Subcutaneous adipose tissue (tissue), 4 donors: ENCODE measurements around the gene PMVK. TPM values are rescaled to one million over a fixed set of nuclear protein-coding genes. Genes with fewer than 3 reads are reported as not detected.

Source experiments
- small RNA-seq: library from RNA; depleted of rRNA; stranded (forward); fragments of <200 nt; gene quantifications from one replicate; pipeline ENCODE3, GENCODE V24; 2016
- total RNA-seq, 4 donors: library from RNA; depleted of rRNA; stranded (reverse); fragments of >200 nt; gene quantifications; one replicate each; pipeline ENCODE4 v1.1.0, GENCODE V29; 2016
- TF ChIP-seq, protein P1 (sequence below): fragments of 450-650 bp; IDR thresholded peaks from one replicate; pipeline ENCODE4 v1.5.1; 2016; ENCODE audit warnings: low read depth, mild to moderate bottlenecking, control low read depth, antibody characterized with exemption, moderate library complexity

PMVK gene
- total RNA-seq, 4 donors from 2014 or later = 11.6 to 22.4 (median 14.4) TPM

- TF ChIP-seq, protein P1, sequence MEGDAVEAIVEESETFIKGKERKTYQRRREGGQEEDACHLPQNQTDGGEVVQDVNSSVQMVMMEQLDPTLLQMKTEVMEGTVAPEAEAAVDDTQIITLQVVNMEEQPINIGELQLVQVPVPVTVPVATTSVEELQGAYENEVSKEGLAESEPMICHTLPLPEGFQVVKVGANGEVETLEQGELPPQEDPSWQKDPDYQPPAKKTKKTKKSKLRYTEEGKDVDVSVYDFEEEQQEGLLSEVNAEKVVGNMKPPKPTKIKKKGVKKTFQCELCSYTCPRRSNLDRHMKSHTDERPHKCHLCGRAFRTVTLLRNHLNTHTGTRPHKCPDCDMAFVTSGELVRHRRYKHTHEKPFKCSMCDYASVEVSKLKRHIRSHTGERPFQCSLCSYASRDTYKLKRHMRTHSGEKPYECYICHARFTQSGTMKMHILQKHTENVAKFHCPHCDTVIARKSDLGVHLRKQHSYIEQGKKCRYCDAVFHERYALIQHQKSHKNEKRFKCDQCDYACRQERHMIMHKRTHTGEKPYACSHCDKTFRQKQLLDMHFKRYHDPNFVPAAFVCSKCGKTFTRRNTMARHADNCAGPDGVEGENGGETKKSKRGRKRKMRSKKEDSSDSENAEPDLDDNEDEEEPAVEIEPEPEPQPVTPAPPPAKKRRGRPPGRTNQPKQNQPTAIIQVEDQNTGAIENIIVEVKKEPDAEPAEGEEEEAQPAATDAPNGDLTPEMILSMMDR = no peak
Measured at GRCh38 chr1:154879038-154879421, 57.5 kb downstream of the PMVK start.

GRCh38 chr1:154878371-154879037, 58.0 kb downstream of the PMVK start:
- TF ChIP-seq, protein P1 = no peak

- TF ChIP-seq, protein P1 = no peak
Measured at GRCh38 chr1:154877370-154877974, 59.0 kb downstream of the PMVK start.

- TF ChIP-seq, protein P1 = no peak
Measured at GRCh38 chr1:154876842-154877369, 59.6 kb downstream of the PMVK start.

Small RNAs within 50 kb of the gene (small RNA-seq; reads per million reads assigned to genes)
- not detected for gene MIR4258
- not detected for gene RF00017

Other genes starting within 250 kb of the PMVK start
- gene KCNN3, start 66.4 kb downstream of the PMVK start, total RNA-seq = under 1 TPM; under 0.01 to 0.57 (median 0.08) TPM
- 100 to 1,000 TPM in 2 of 4 donors, 10 to 100 TPM in 2; 34.9 to 177 (median 91.0) TPM for gene PBXIP1, start 19.4 kb upstream of the PMVK start, total RNA-seq
- gene PYGO2, start 25.1 kb upstream of the PMVK start, total RNA-seq = 10 to 100 TPM; 13.4 to 23.9 (median 14.8) TPM
- 100 to 1,000 TPM in 2 of 4 donors, 10 to 100 TPM in 2; 87.1 to 171 (median 102) TPM for gene SHC1, start 34.0 kb upstream of the PMVK start, total RNA-seq
- 10 to 100 TPM; 40.3 to 77.4 (median 51.2) TPM for gene CKS1B, start 38.0 kb upstream of the PMVK start, total RNA-seq
- gene FLAD1, start 46.6 kb upstream of the PMVK start, total RNA-seq = 10 to 100 TPM; 23.5 to 25.9 (median 24.7) TPM
- gene LENEP, start 56.9 kb upstream of the PMVK start, total RNA-seq = not detected
- 10 to 100 TPM; 23.5 to 74.0 (median 30.8) TPM for gene ZBTB7B, start 66.1 kb upstream of the PMVK start, total RNA-seq
- 1 to 10 TPM in 2 of 4 donors, under 1 TPM in 1, not detected in 1; 0.34 to 3.7 (median 2.6) TPM for gene DCST2, start 97.1 kb upstream of the PMVK start, total RNA-seq
- not detected for gene DCST1, start 97.1 kb upstream of the PMVK start, total RNA-seq
- gene ADAM15, start 114.6 kb upstream of the PMVK start, total RNA-seq = 100 to 1,000 TPM in 2 of 4 donors, 10 to 100 TPM in 2; 61.4 to 189 (median 87.5) TPM
- 1 to 10 TPM; 2.8 to 5.3 (median 3.7) TPM for gene EFNA4, start 127.0 kb upstream of the PMVK start, total RNA-seq
- 1 to 10 TPM in 2 of 4 donors, under 1 TPM in 1, not detected in 1; 0.44 to 3.7 (median 1.7) TPM for gene EFNA3, start 142.1 kb upstream of the PMVK start, total RNA-seq
- 10 to 100 TPM; 12.4 to 32.6 (median 16.8) TPM for gene EFNA1, start 191.2 kb upstream of the PMVK start, total RNA-seq
- gene SLC50A1, start 199.1 kb upstream of the PMVK start, total RNA-seq = 10 to 100 TPM; 21.2 to 34.2 (median 23.7) TPM
- 100 to 1,000 TPM in 1 of 4 donors, 10 to 100 TPM in 3; 61.4 to 120 (median 71.2) TPM for gene DPM3, start 203.8 kb upstream of the PMVK start, total RNA-seq
- gene KRTCAP2, start 236.6 kb upstream of the PMVK start, total RNA-seq = 100 to 1,000 TPM in 1 of 4 donors, 10 to 100 TPM in 3; 65.0 to 155 (median 81.9) TPM
- gene TRIM46, start 237.1 kb upstream of the PMVK start, total RNA-seq = under 1 TPM in 3 of 4 donors, not detected in 1; 0.51 to 0.75 (median 0.66) TPM